Measurements from ENCODE around the gene CCHCR1. TPM values are rescaled to one million over a fixed set of nuclear protein-coding genes. Genes with fewer than 3 reads are reported as not detected.

CCHCR1 gene
- total and polyA plus RNA-seq, 2 of the 8 experiments (the other 6 are each of a cell fraction or from before 2014, with no cell fraction given): 20.9 to 38.0 TPM

- TF ChIP-seq RBBP5 (IDR thresholded peaks at IDR 0.05; ENCODE audit: borderline replicate concordance, low read depth, low read length) (no peak), JUN (IDR thresholded peaks at IDR 0.05; ENCODE audit: low read depth, low read length) (no peak), EZH2 (IDR thresholded peaks at IDR 0.05; ENCODE audit: low read depth, low read length, severe bottlenecking) (no peak), CHD2 (IDR thresholded peaks at IDR 0.05; ENCODE audit: low read length) (no peak), CHD7 (IDR thresholded peaks at IDR 0.05; ENCODE audit: insufficient replicate concordance, low read length) (no peak), SP4 (IDR thresholded peaks at IDR 0.05; ENCODE audit: low read length) (no peak)
Observed at GRCh38 chr6:31126396-31127175, 31.0 kb downstream of the CCHCR1 start (continued).
